ENCODE data around the gene ERC2.

The ERC2 gene

GRCh38 chr3:55660642-55661041 is 807.6 kb downstream of the ERC2 start:
- Histone ChIP-seq H3K27me3 (ENCODE audit: insufficient read depth, poor library complexity, severe bottlenecking) (no peaks in the 10 kb centered on the region), H3K36me3 (ENCODE audit: low read depth) (no peaks in the 10 kb centered on the region), H3K4me3 (ENCODE audit: severe bottlenecking) (no peak overlapping the region), H3K27ac (ENCODE audit: poor library complexity, severe bottlenecking) (no peak overlapping the region), H3K4me1 (ENCODE audit: insufficient read depth, poor library complexity, severe bottlenecking) (peaks cover 9% of the 10 kb centered on the region), H3K9me3 (ENCODE audit: severe bottlenecking) (no peaks in the 10 kb centered on the region)
- DNase-seq (ENCODE audit: low spot score) (no peak), ATAC-seq (ENCODE audit: low read depth) (no peak)
- no peak for TF ChIP-seq CTCF (IDR thresholded peaks at IDR 0.05; ENCODE audit: poor library complexity, severe bottlenecking)

GRCh38 chr3:55659701-55660100 is 808.6 kb downstream of the ERC2 start:
- Histone ChIP-seq H3K36me3 (ENCODE audit: low read depth) (no peaks in the 10 kb centered on the region), H3K4me1 (ENCODE audit: insufficient read depth, poor library complexity, severe bottlenecking) (peaks cover 9% of the 10 kb centered on the region), H3K27me3 (ENCODE audit: insufficient read depth, poor library complexity, severe bottlenecking) (no peaks in the 10 kb centered on the region), H3K27ac (ENCODE audit: poor library complexity, severe bottlenecking) (no peak overlapping the region), H3K4me3 (ENCODE audit: severe bottlenecking) (no peak overlapping the region), H3K9me3 (ENCODE audit: severe bottlenecking) (no peaks in the 10 kb centered on the region)
- DNase-seq (ENCODE audit: low spot score), result no peak
- no peak for ATAC-seq (ENCODE audit: low read depth)
- TF ChIP-seq CTCF (IDR thresholded peaks at IDR 0.05; ENCODE audit: poor library complexity, severe bottlenecking), result no peak

- H3K4me3 ChIP-seq (ENCODE audit: severe bottlenecking), result no peak overlapping the region
- no peak for ATAC-seq (ENCODE audit: low read depth)
- H3K27me3 ChIP-seq (ENCODE audit: insufficient read depth, poor library complexity, severe bottlenecking), result no peaks in the 10 kb centered on the region
- DNase-seq (ENCODE audit: low spot score), result no peak
- no peaks in the 10 kb centered on the region for H3K36me3 ChIP-seq (ENCODE audit: low read depth)
- H3K27ac ChIP-seq (ENCODE audit: poor library complexity, severe bottlenecking), result no peak overlapping the region
- H3K9me3 ChIP-seq (ENCODE audit: severe bottlenecking), result no peaks in the 10 kb centered on the region
- H3K4me1 ChIP-seq (ENCODE audit: insufficient read depth, poor library complexity, severe bottlenecking), result peaks cover 9% of the 10 kb centered on the region
- no peak for TF ChIP-seq CTCF (IDR thresholded peaks at IDR 0.05; ENCODE audit: poor library complexity, severe bottlenecking)
Measured at GRCh38 chr3:55658690-55659562, 809.3 kb downstream of the ERC2 start.

GRCh38 chr3:55658270-55658669 is 810.0 kb downstream of the ERC2 start:
- Histone ChIP-seq H3K9me3 (ENCODE audit: severe bottlenecking) (no peaks in the 10 kb centered on the region), H3K27me3 (ENCODE audit: insufficient read depth, poor library complexity, severe bottlenecking) (no peaks in the 10 kb centered on the region), H3K4me1 (ENCODE audit: insufficient read depth, poor library complexity, severe bottlenecking) (peaks cover 9% of the 10 kb centered on the region), H3K36me3 (ENCODE audit: low read depth) (no peaks in the 10 kb centered on the region), H3K4me3 (ENCODE audit: severe bottlenecking) (no peak overlapping the region), H3K27ac (ENCODE audit: poor library complexity, severe bottlenecking) (no peak overlapping the region)
- TF ChIP-seq CTCF (IDR thresholded peaks at IDR 0.05; ENCODE audit: poor library complexity, severe bottlenecking), result no peak
- no peak for DNase-seq (ENCODE audit: low spot score)
- ATAC-seq (ENCODE audit: low read depth), result no peak

GRCh38 chr3:55655544-55655943 is 812.7 kb downstream of the ERC2 start:
- DNase-seq (ENCODE audit: low spot score), result no peak
- no peaks in the 10 kb centered on the region for H3K27me3 ChIP-seq (ENCODE audit: insufficient read depth, poor library complexity, severe bottlenecking)

More at GRCh38 chr3:55655544-55655943, 812.7 kb downstream of the ERC2 start:
- TF ChIP-seq CTCF (IDR thresholded peaks at IDR 0.05; ENCODE audit: poor library complexity, severe bottlenecking), result no peak
- peak; percentile 54; the same call in 1 of the 3 replicates for ATAC-seq (ENCODE audit: low read depth)
- no peak overlapping the region for H3K4me3 ChIP-seq (ENCODE audit: severe bottlenecking)
- no peaks in the 10 kb centered on the region for H3K36me3 ChIP-seq (ENCODE audit: low read depth)
- H3K9me3 ChIP-seq (ENCODE audit: severe bottlenecking), result no peaks in the 10 kb centered on the region
- no peaks in the 10 kb centered on the region for H3K4me1 ChIP-seq (ENCODE audit: insufficient read depth, poor library complexity, severe bottlenecking)
- H3K27ac ChIP-seq (ENCODE audit: poor library complexity, severe bottlenecking), result no peak overlapping the region

Data from RWPE2 (cell line).